ENCODE results near the gene SMPD3.

SMPD3 gene

DNA sequence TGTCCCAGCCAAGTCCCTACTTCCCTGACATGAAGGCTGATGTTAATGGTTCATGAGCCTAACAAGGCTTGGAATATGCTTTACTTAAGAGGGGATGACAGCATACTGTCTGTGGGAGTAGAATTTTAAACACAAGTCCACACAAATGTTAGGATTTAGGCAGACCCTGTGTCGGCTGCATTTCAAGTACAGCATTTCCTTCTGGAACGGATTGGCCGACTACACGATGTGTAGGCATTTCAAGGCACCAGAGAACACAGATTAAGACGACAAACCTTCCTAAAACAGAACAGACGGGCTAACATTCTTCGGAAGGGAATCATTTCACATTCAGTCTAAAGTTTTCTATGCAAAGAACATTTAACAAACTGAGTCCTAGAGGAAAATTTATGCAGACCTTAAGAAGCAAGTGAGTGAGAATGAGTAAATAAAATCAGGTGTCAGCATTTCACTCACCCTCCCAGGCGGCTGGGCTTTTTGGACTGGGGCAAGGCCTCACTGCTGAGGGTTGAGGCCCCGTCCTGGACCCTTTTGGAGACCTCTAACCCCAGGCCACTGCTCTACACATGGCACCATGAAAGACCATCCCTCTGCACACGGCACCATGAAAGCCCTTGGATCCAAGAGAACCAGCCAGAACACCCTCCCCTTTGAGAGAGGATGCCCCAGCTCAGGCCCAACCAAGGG, 67.5 kb downstream of the SMPD3 start:
- no peak for DNase-seq

DNA sequence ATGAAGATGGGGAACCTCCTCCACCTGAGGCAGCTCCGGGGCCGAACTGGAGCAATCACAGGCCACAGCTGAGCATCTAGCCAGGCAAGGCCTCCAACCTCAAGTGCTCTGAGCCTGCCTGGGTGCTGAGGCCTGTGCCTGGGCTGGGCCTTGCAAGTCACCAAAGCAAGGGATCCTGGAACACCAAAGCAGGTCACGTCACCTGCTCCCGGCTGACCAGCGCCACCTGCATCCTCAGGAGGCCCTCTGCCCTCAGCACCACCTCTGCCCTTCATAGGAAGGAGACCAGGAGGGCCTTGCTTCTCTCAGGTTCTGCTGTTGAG, 68.0 kb downstream of the SMPD3 start:
- no peak for DNase-seq

DNA sequence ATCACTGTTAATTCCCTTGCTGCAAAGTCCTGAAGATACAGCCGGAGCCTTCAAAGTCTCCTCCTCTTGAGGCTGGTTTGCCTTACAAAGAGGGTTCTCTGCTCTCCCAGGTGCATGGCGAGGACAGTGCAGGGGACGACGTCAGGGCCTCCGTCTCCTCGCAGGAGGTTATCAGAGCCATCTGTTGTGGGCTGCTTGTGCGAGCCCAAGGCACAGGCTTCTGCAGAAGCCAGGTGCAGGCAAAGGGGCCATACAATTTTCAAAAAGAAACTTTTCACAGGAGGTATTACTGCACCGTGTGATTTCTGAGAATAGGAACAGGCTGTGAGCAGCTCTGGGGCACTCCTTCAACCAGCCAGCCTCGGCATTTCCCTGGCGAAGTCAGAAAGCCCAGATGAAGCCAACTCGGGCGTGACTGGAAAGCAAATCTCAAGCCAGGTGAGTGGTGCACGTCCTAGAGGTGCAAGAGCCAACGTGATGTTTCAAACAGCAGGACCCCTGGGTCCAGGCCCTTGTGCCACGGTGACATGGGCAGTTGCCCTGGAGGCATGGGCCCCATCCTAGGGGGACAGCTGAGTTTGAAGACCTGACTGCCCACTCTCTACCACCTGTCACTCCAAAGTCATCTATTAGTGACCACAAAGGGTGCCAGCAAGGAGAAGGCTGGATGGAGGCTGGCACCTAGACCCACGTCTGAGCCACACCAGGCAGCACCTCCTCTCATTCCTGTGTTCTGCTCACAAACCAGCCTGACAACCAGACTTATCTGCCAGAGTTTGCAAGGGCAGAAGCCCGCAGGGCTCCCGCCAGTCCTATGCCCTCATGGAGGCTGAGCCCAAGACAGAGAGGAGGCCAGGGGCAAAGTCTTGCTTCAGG, 68.6 kb downstream of the SMPD3 start:
- no peak for DNase-seq

DNA sequence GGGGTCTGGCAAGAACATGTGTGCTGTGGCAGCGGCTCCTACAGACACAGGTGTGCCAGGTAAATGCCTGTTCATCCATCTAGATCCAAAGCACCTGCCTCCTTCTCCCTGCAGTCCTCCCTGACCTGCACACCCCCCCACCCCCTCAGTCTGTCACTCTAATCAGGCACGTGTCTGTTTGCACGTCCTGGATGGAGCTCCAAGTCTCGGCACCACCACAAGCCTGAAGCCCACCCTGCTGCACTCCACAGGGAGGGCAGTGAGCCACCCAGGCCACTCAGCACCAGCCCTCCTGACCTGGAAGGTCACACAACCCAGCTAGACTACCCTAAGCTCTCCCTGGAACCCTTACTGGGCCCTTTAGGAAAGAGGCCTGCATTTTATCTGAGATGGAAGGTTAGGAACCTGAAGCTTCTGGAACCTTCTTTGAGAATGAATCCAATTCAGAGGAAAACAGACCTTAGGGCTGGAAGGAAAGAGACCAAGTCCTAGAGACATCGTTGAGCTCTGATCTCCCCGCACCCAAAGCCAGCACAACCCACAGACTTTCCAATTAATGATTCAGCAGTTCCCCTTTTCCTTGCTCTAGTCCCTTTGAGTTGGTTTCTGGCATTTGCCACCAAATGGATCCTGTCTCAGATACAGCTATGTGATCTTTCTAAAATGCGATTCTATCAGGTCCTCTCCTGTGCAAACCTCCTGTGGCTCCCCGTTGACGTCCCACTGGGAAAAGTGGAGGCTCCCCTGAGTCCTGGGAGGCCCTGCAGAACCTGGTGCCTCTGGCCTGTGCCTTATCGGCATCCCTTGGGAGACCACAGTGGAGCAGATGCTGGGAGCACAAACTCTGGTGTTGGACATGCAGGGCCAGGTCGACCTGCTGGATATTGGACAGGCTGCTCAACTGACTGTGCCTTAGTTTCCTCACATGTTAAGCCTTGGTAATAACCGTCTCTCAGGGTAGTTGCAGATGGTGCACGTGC, 69.6 kb downstream of the SMPD3 start:
- DNase-seq: no peak

DNA sequence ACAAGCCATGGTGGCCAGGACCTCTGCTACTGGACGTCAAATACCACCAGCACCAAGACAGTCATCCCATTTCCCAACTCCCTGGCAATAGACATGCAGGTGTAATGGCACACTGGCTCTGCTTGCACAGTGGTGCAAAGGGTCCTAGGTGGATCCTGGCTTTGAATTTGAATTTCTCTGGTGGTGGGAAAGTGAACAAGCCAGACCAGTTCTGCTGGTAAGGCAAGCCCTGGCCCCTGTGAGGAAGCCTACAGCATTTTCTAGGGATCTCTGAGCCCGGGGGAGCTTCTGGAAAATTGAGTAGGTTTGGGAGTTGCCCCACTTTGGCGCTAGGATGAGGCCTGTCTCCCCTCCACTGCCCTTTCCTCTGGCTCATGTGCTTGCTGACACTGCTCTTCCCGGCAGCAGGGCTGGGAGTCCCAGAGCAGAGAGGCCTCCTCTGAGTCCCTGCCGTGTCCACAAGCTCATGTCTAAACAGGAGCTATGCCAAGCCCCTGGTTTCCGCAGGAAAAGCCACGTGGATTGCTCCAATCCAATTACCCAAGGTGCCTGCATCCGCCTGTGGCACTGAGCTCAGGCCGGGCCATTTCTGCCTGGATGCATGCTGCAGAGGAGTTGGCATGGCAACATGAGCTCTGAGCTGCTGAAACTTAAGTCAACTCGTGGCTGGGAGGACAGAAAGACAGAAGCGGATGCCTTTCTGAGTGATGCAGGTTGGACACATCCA, 70.5 kb downstream of the SMPD3 start:
- DNase-seq: no peak

DNA sequence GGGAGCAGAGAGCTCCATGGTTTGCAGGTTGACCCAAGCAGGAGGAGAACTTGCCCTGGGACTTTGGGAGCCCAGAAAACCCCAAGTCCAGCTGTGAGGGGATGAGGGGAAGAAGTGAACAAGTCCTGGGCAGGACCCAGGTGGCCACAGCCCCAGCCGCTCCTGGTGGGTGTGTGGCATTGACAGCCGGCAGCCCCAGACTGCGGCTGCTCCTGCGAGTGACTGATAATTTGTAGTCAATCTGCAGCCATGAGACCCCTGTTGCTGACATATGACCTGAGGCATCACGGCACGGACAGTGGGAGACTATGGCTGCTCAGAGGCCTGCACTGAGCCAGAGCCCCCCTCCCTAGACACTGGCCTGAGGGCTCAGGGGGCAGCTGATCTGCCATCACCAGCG, 71.1 kb downstream of the SMPD3 start:
- no peak for DNase-seq

DNA sequence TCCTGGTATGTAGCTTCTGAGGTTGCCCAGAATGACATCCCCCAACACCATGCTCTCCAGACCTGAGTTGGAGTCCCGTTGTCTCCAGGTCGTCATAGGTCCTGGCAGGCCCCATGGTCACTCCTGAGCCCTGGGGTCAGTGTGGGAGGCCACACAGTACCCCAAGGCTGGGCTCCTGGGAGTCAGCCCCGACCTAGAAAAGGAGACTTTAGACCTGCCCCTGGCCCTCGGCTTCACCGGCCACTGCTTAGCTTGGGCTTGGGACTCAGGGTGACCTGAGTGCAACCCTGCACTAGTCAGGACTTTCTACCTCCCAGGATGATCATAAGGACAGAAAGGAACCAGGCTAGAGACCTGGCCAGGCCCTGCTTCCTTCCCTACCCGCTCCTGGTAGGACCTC, 71.7 kb downstream of the SMPD3 start:
- no peak for DNase-seq

DNA sequence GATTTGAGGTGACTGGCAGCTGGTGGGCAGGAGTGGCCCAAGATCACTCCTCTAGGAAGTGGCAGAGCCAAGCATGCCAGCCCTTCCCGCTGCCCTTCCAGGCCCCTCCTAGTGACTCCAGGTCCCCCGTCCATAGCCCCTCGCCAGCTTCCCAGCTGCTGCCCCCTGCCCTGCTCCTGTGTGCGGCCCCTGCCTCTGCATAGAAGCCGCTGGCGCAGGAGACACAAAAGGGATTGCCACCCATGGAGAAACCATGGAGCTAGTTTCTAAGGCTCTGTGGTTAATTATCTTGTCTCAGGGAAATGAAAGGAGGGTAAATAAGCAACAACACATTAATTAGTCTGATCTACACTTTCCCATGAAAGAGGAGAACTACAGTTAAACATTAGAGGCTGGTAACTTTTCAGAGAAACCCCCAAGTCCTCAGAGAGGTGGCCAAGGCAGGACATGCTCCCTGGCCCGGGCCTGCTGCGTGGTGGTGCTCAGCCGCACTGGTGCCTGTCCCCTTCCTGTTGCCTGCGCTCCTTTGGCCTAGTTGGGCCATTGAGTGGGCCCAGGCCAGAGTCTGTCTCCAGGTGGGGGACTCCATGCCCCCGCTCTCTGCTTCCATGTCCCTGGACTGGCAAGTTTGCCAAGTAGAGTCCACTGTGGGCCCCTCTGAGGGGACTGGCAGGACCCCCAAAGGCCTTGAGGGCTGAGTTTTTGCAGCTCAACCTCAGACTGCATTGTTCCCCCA, 72.3 kb downstream of the SMPD3 start:
- DNase-seq: no peak

DNA sequence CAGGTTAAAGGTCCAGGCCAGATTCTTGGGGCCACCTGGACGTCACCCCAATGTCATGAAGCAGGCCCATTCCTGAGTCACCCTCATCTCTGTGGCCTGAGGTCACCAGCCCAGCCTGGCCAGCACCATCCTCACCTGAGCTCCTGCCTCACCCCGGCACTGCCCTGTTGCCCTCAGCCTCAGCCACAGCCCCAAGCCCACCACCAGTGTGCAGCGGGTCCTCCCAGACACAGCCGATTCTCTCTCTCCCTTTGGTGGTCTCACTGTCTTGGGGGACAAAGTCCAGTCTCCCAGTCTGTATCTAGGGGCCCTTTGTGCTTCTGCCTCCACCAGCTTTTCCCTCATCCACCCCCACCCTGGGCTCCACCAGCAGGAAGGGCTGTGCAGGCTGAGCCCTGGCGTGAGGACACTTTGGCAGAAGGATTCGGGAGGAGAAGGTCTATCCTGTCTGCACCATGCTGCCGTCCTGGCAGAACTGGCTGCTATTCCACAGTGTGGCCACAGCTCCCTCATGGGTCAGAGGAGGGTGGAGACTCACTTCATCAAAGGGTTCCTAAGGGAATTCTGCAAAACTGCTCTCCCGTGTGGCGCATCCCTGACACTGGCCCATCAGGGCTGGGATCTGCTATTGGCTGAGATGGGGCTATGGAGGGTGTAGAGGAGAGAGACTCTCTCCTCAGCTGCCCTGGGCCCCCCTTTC, 73.2 kb downstream of the SMPD3 start:
- DNase-seq: peak; percentile 6

DNA sequence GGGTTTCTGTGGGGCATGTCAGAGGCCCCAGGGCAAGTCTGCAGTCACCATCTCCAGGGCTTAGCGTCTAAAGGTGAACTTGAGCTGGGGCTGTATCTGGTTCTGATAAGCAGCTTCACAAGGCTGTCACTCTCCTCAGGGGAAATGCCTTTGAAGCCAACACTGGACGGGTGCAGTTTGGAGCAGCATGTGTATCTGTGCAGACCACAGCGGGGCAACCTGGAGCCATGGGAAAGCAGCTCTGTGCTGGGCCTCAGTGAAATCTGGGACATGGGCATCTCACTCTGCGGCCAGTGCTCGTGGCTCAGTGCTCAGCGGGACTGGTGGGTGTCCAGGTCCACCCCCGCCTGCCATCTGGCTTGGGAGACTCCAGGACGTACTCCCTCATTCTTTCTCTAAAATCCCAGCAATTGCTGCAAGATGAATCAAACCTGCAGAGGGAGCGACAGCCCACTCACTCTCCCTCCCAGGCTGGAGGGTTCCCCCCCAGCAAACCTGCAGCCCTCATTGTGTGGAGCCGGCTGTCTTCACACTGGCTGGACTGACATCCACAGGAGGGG, 74.0 kb downstream of the SMPD3 start:
- DNase-seq: no peak

DNA sequence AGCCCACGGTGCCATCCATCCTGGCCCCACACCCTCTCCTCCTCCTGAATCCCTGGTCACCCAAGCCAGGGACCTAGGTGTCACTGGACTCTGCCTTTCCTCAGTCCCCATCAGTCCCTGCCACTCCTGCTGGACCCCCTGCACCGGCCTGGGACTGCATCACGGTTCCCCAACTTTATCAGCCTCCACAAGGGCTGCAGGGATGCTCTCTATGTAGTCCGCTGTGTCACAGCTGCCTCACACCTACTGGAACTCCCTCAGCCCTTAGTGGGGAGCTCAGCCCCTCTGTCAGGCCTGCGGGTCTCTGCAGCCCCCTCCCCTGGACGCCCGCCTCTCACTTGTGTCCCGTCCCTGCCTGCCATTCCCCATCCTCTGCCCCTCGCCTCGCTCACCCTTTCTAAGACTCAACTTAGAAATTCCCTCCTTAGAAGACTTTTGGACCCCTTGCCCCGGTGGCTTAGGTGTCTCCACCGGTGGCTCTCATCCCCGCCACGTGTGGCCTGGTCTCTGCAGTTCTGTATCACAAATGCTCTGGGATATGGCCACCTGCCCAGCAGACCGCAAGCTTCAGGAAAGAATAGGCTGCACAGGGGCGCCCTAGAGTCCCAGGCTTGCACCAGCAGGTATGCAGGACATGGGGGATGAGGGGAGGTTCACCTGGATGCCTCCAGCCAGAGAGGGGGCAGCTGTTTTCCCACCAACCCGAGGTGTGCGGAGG, 74.6 kb downstream of the SMPD3 start:
- no peak for DNase-seq

DNA sequence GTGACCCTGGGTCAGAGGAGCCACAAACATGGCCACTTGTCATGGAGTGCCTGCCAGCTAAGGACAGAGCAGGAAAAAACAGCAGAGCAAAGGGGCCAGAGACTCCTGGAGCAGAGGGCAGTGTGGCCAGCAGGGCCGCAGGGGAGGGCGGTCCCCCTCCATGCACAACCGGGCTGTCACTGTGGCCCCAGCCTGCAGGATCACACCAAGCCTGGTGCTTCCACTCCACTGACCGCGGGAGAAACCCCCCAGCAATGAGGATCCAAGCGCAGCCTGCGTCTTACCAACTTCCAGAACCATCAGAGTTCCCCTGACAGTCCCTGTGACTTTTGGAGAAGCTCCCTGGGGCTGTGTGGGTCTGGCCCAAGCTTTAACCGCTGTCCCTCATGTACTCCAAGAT, 75.5 kb downstream of the SMPD3 start:
- no peak for DNase-seq

DNA sequence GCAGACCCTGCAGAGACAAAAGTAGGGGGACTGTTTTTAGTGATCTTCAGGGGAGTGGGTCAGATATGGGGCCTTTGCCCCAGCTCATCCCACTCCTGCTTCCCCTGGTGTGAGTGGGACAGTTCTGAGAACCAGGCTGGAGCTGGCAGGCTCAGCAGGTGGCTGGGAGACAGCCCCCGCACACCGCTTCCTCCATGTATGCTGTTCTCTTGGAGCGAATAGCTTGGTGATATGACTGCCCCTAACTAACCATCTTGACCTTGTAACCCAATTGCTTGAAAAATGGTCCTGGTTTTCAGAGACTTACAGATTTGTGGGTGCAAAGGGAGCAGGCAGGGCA, 76.0 kb downstream of the SMPD3 start:
- no peak for DNase-seq

DNA sequence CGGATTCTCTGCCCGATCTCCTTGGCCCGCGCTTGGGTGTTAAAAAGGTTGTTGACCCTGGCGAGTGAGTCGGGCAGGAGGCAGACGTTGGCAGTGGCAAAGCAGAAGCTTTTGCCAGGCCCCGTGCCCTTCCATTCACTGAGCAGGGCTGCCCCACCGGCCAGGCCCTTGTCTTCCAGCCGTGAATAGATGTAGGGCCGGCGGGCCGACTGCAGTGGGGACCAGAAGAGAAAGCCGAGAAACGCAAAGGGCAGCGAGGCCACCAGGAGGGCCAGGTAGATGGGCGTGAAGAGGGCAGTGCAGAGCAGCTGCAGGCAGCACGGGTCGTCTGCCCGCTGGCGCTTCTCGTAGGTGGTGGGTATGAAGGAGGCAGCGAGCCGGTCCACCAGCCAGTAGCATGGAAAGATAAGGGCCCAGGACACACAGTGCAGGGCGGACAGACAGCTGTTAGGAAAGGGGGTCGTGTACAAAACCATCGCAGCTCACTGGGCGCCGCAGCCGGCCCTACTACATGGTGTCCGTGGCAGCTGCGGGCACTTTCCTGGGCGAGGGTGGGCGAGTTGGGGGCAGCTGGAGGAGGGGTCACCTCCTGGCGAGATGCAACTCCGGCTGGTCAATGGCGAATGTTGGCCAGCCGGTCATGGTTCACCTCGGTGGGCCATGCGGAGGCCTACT, 76.5 kb downstream of the SMPD3 start:
- no peak for DNase-seq

DNA sequence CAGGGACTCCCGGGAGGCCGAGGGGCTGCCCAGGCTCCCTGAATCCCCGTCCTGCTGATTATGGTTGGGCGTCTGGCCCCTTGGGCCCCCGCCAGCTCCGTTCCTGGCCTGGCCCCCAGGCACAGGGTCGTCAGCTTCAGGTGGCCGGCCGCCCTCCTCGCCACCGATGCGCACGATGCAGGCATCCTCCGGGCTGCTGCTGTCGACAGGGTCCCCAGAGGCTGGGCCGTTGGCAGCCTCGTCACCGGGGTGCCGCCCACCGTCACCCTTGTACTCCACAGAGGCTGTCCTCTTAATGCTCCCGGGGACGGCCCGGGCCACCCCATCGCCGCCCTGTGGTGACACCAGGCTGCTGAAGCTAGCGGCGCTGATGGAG, 77.0 kb downstream of the SMPD3 start:
- DNase-seq: no peak

DNA sequence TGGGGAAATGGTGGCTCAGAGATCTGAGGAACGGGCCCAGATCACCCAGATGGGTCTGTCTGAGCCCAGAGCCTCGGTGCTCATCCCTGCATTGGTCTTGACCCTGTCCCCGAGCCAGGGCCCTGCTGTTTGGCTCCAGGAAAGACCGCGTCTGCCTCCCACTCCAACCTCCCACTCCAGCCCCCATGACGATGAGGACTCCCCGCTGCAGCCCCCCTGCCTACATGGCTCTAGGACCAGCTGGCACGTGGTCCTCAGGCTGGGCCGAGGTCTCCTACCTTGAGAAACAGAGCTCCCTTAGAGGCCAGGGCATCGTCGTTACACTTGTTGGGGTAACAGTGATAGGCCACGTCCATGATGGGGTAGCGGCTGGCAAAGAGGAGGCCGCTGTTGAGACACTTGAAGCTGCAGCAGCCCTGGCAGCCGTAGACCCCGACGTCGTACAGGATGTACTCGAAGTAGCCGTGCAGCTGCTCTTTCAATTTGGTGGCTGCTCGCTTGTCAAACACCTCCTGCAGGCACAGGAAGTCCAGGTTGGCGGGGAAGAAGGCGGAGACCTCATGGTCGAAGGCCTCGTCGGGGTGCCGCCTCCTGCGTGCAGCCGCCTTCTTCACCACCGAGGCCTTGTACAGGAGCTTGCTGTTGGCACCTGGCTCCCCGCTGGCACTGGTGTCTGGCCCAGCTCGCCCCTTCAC, 77.6 kb downstream of the SMPD3 start:
- DNase-seq: no peak

DNA sequence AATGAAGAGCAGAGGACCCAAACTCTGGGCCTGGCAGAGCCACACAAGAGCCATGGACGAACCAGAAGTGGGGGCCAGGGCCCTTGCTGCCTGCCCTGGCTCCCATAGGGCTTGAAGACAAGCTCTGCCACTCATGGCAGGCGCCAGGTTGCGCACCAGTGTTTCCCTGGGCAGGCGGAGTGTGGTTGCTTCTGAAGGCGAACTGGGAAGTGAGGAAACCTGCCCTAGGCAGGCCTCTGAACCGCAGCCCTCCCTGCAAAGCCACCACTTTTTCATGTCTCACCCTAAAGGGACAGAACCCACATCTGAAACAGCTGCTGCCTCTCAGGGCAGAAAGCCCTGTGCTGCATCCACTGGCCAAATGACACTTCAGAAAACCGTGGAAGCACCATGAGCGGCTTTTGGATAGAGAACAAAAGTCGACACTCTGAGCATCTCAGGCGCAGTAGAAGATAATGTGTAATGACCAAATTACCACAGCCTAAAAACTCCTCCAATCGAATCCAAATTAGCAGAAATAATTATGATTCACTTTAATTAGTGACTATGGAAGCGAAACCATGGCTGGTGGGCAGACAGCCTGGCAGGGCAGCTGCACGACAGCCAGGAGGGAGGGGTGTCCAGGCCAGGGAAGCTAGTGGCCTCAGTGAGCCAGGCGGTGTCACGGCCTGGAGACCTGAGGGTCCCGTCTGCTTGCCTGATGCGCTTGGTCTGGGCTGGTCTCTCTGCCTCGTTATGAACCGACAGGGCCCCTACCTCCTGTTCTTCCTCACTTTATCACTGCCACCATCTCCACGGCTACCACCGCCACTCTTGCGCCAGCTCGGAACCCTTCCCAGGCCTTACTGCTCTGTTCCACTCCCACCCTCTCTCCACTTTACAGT, 78.4 kb downstream of the SMPD3 start:
- no peak for DNase-seq

DNA sequence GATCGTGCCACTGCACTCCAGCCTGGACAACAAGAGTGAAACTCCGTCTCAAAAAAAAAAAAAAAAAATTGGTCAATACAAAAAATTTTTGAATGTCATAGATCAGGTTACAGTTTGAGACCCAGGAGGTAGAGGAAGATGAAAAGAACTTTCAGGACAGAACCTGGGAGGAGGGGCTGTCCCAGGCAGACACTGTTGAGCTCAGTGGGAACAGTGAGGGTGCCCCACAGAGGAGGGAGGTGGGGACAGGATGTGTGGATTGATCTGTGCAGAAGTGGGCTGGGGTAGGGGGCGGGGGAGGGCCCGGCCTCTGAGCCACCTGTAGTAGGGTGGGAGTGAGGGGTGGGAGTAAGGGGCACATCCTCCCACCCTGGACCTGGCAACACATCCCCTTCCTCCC, 79.1 kb downstream of the SMPD3 start:
- DNase-seq: no peak
